Lower lobe of right lung (tissue), 2 donors: ENCODE data around the gene PRM3. TPM values are rescaled to one million over a fixed set of nuclear protein-coding genes. Genes with fewer than 3 reads are reported as not detected.

ENCODE experiments used
- ATAC-seq, 2 donors: fragments of 200-7000 bp; cut with Tn5 transposase; one replicate each; pipeline ENCODE4 v1.9.1; 2020 to 2022; ENCODE audit warnings: mild to moderate bottlenecking in 2 of 2, moderate library complexity in 2 of 2
- DNase-seq: peaks from one replicate; pipeline ENCODE4 v3.0.0-alpha.2; 2020
- H3K27ac ChIP-seq: fragments of 200-600 bp; one replicate; pipeline ENCODE4 v1.8.0; 2022
- H3K27me3 ChIP-seq: fragments of 200-600 bp; one replicate; pipeline ENCODE4 v1.8.0; 2022; ENCODE audit warnings: low read depth
- H3K36me3 ChIP-seq: fragments of 200-600 bp; one replicate; pipeline ENCODE4 v1.8.0; 2022; ENCODE audit warnings: mild to moderate bottlenecking
- H3K4me1 ChIP-seq: fragments of 200-600 bp; one replicate; pipeline ENCODE4 v1.8.0; 2022
- H3K4me3 ChIP-seq: fragments of 200-600 bp; one replicate; pipeline ENCODE4 v1.8.0; 2022; ENCODE audit warnings: mild to moderate bottlenecking
- H3K9me3 ChIP-seq: fragments of 200-600 bp; one replicate; pipeline ENCODE4 v1.8.0; 2022
- CTCF ChIP-seq: fragments of 200-600 bp; IDR thresholded peaks from one replicate; pipeline ENCODE4 v1.8.0; 2022; ENCODE audit warnings: antibody characterized with exemption, mild to moderate bottlenecking
- intact Hi-C: fragments of 100-400 bp; cut with DNase I; formaldehyde crosslinking; loops from one replicate; pipeline ENCODE4 v1.11.0; 2022
- total RNA-seq: library from RNA; stranded (reverse); fragmentation: NEBNext Ultra II Directional; extraction: Animal tissue kit (Norgen Biotek cat#: 25700); gene quantifications from one replicate; pipeline ENCODE4 v1.2.1, GENCODE V29; 2021
- donor health status: DM: no; HTN: yes; CAD: no; lungs with severe emphysema.

Gene PRM3
- total RNA-seq, 1 donor from 2014 or later = not detected

- intact Hi-C loops = no loop called here
- Histone ChIP-seq H3K9me3 (no peaks in the 10 kb centered on the region), H3K27me3 (no peaks in the 10 kb centered on the region), H3K4me1 (no peaks in the 10 kb centered on the region), H3K27ac (no peak within 1 kb of the TSS), H3K36me3 (no peaks in the 10 kb centered on the region), H3K4me3 (no peak within 1 kb of the TSS)
- no peak for ATAC-seq
- no peak for TF ChIP-seq CTCF
- no peak for DNase-seq
These were observed 7.4 kb upstream of the PRM3 start, which contains the start of gene PRM1 for GRCh38 chr16:11280616-11281522. PRM1 (minus strand) TSS chr16:11281330; CDS start chr16:11281238, 92 bp downstream.

DNA sequence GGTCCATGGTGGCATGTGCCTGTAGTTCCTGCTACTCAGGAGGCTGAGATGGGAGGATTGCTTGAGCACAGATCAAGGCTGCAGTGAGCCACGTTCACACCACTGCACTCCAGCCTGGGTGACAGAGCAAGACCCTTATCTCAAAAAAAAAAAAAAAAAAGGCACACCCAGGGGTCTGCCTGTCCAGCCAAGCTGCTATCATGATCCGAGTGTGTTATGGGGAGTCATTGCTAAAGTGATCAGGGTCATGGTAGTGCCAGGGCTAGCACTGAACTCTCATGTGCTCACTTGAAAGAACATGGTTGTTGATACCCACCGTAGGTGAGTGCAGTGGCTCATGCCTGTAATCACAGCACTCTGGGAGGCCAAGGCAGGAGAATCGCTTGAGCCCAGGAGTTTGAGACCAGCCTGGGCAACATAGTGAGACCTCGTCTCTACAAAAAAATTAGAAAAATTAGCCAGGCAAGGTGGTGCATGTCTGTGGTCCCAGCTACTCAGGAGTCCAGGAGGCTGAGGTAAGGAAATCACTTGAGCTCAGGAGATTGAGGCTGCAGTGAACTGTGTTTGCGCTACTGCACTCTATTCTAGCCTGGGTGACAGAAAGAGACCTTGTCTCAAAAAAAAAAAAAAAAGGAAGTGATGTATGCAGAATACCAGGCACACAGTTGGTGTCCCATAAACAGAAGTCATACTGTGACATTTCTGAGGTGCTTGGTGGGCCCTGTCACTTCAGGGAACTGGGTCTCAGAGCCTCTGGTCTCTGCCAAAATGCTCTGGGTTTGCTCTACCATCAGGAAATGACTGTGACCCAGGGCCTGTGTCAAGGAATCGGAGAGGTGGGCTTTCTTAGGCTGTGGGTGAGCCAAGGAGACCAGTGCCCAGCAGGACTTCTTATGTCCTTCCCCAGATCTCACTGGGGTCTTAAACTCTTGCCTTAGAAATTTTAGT, 5.5 kb upstream of the PRM3 start:
- TF ChIP-seq CTCF = no peak
- H3K4me3 ChIP-seq = no peak overlapping the region
- no peaks in the 10 kb centered on the region for H3K27me3 ChIP-seq
- no peak overlapping the region for H3K27ac ChIP-seq
- DNase-seq (no peak), ATAC-seq (peak in 1 of 2 donors; percentile 22)
- no peaks in the 10 kb centered on the region for H3K36me3 ChIP-seq
- intact Hi-C loops = no loop called here
- no peaks in the 10 kb centered on the region for H3K4me1 ChIP-seq
- no peaks in the 10 kb centered on the region for H3K9me3 ChIP-seq

DNA sequence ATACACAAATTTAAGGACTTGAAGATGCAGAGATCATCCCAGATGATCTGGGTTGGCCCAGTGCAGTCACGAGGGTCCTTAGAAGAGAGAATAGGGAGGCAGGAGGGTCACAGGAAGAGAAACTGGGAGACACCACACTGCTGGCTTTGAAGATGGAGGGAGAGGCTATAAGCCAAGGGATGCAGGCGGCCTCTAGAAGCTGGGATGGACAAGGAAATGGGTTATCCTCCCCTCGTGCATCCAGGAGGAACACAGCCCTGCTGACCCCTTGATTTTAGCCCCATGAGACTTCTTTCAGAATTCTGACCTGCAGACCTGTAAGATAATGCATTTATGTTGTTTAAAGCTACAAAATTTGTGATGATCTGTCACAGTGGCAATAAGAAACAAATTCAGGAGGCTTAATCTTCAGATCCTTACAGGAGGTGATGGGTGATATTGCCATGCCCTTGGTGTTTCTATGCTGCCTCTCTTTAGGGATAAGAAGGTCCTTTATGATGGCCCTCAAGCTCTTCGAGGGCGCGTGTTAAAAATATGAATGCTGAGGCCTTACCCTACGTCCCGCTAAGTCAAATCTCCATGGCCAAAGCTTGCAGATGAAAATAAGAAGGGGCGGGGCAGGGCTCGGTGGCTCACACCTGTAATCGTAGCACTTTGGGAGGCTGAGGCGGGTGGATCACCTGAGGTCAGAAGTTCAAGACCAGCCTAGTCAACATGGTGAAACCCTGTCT, 4.3 kb upstream of the PRM3 start:
- intact Hi-C loops = no loop called here
- no peaks in the 10 kb centered on the region for H3K4me1 ChIP-seq
- no peaks in the 10 kb centered on the region for H3K9me3 ChIP-seq
- no peak overlapping the region for H3K4me3 ChIP-seq
- ATAC-seq (no peak), DNase-seq (no peak)
- TF ChIP-seq CTCF = no peak
- no peak overlapping the region for H3K27ac ChIP-seq
- H3K36me3 ChIP-seq = no peaks in the 10 kb centered on the region
- H3K27me3 ChIP-seq = no peaks in the 10 kb centered on the region

DNA sequence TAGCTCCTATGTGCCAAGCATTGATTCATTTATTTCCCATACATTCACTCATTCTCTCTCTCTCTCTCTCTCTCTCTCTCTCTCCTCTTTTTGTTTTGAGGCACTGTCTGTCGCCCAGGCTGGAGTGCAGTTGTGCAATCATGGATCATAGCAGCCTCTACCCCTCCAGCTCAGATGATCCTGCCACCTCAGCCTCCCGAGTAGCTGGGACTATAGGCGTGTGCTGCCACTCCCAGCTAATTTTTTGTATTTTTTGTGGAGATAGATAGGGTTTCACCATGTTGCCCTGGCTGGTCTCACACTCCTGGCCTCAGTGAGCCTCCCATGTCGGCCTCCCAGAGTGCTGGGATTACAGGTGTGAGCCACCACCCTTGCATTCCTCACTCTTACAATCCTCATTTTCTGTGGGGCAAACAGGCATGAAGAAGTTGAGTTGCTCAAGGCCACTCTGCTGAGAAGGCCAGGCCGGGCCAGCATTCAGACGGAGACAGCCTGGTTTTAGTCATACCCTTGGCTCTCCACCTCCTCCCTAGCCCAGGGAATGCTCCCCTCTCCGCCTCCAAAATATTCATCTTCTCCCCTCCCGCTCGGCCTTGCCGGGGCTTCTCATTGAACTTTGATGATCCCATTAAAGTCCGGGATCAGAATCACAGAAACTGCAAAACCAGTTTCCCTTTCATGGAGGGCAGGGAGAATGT, 3.6 kb upstream of the PRM3 start:
- DNase-seq (no peak), ATAC-seq (no peak)
- no peak overlapping the region for H3K4me3 ChIP-seq
- H3K27me3 ChIP-seq = no peaks in the 10 kb centered on the region
- no peaks in the 10 kb centered on the region for H3K9me3 ChIP-seq
- intact Hi-C loops = no loop called here
- no peaks in the 10 kb centered on the region for H3K4me1 ChIP-seq
- H3K27ac ChIP-seq = no peak overlapping the region
- H3K36me3 ChIP-seq = no peaks in the 10 kb centered on the region
- TF ChIP-seq CTCF = no peak
